ENCODE measurements around the gene DNAH14.
"Not testable (repeated sequence)": the region's sequence is repeated elsewhere in the genome, so short reads cannot be mapped to it uniquely, and the experiment has no call there.

The DNAH14 gene

DNA sequence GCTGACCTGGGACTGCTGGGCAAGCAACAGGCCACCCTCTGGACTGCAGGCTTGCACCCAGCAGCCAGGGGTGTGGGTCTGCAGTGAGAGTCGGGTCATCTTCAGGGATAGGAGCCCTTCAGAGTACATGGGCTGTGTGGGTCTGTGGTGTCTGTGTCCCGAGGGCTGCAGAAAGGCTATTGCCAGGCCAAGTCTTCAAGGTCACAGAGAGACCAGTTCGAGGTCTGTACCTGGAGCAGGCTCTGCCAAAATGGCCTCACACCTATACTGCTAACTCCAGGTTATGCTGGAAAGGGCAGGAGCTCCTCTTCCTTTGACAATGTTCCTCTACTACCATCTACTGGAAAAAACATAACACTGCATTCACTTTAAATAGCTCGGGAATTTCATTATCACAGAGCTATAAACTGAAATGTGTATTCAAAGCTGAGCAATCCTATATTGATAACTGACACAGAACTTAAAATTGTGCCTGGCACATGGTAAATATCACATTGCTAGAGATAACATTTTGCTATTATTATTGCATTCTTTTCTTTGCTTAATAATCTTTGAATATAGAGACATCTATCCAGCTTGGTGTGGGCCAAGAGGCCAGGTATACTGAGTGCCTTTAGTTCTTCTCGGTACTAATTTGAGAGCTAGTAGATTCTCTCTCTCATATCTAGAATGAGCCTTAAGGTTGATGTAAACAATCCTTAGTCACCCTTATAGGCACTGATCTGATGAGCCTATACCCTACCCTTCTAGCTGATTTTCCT, 6.9 kb upstream of the DNAH14 start:
- DNase-seq = peak; percentile 27

DNA sequence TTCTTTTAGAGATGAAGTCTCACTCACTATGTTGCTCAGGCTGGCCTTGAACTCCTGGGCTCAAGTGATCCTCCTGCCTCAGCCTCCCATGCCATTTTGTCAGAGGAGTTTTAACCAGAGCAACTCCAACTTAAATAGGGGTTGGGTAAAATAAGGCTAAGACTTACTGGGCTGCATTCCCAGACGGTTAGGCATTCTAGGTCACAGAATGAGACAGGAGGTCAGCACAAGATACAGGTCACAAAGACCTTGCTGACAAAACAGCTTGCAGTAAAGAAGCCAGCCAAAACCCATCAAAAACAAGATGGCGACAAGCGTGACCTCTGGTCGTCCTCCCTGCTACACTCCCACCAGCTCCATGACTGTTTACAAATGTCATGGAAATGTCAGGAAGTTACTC, 5.7 kb upstream of the DNAH14 start:
- DNase-seq = no peak

GRCh38 chr1:224927631-224928030, 1.8 kb upstream of the DNAH14 start:
- DNase-seq = not testable (repeated sequence)

DNA sequence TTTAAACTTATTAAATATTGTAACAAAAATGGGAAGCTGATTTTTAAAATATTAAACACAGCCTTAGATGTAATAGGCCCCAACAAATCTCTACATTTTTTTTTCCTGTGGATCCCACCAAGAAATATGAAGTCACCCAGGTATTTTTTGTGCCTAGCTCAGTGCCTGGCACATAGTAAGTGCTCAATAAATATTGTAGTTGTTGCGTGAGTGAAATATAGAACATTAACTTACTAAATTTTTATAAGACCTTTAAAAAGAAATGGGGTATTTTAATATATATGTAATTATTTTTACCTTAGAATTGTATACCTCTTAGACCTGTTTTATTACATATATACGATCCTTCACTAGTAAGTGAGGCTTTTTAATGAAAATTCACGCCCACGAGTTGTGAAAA, 569 bp upstream of the DNAH14 start:
- DNase-seq = no peak

- no peak for DNase-seq
Measured at GRCh38 chr1:224931605-224932004, 2.1 kb downstream of the DNAH14 start.

- DNase-seq = no peak
Measured at GRCh38 chr1:224932607-224933249, 3.3 kb downstream of the DNAH14 start.

- no peak for DNase-seq
Measured at GRCh38 chr1:224933584-224933983, 4.1 kb downstream of the DNAH14 start.

DNA sequence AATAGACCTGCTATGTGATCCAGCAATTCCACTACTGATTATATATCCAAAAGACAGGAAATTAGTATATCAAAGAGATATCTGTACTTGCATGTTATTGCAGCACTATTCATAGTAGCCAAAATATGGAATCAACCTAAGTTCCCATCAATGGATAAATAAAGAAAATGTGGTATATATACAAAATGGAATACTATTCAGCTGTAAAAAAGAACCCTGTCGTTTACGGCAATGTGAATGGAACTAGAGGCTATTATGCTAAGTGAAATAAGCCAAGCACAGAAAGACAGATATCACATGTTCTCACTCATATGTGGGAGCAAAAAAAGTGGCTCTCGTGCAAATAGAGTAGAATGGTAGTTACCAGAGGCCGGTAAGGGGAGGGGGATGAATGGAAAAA, 9.2 kb downstream of the DNAH14 start:
- no peak for DNase-seq

GRCh38 chr1:224939844-224940425, 10.5 kb downstream of the DNAH14 start:
- DNase-seq = no peak

GRCh38 chr1:224940735-224941134, 11.3 kb downstream of the DNAH14 start:
- not testable (repeated sequence) for DNase-seq

GRCh38 chr1:224945651-224946348, 16.3 kb downstream of the DNAH14 start:
- not testable (repeated sequence) for DNase-seq

- DNase-seq = not testable (repeated sequence)
Measured at GRCh38 chr1:224946349-224946691, 16.8 kb downstream of the DNAH14 start.

DNA sequence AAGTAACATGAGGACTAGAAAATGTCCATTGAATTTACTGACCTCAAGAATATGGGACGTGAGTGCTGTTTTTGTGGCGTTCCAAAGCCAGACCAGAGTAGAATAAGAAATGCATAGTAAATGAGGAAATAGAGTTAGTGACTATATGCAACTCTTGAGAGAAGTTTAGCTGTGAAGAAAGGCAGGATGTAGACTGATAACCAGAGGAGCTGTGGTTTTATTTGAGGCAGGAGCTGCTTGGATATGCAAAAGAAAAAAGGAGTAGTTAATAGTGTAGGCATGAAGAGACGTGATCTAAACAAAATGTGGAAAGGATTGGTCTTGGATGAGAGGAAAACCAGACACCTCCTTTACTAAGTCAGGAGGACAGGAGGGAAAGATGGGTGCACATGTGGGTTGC, 28.2 kb downstream of the DNAH14 start:
- no peak for DNase-seq

DNA sequence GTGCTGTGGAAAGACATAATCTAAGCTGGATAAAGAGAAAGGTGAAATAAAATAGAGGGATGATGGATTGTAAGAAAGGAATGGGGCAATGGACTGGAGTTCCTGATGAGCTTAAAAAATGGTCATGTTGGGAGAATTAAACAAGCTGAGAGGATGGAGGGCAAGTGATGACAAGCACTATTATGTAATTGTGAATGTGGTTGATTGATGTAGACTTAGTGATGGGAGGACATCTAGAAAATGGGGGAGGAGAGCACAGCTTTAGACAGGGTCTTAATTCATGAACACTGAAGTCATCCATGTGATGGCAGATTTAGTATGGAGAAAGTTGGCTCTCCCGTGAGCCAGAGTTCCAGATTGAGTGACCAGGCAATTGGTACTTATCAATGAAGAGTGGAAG, 29.0 kb downstream of the DNAH14 start:
- no peak for DNase-seq

DNA sequence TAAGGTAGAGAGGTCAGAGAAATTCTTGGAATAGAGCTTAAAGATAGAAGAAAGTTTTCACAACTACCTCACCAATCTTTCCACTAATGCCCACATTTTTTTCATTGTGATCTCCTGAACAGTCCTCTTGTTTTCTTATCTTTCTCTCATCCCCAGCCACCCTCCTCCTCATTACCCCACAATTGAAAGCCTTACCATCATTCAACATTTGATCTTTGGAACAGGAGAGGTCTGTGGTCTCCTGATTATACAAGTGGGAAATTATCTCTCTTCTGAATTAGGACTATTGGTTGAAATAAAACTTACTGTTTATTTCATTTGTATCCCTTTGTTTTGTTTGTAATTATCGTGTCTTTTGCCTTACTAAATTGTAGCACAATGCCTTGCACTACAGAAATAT, 29.6 kb downstream of the DNAH14 start:
- no peak for DNase-seq

- DNase-seq = no peak
Measured at GRCh38 chr1:224959656-224960055, 30.2 kb downstream of the DNAH14 start.

- no peak for DNase-seq
Measured at GRCh38 chr1:224980181-224980580, 50.7 kb downstream of the DNAH14 start.

DNA sequence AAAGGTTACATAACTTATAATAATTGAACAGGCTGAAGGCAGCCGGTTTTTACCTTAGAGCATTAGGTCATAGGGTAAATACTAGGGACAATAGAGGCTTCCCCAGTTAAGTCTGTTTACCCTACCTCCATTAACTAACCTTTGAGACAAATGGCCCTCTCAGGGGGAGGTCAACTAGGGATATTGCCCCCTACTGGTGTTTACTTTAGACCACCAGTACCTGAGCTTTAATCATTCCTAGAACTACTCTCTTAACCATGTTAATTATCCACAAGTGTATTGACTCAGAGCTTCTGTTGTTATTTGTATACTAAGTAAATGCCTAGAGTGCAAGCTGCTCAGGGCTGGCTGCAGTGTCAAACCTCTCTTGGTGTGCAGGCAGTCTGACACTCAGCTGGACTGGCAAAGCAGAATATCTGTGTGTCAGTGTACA, 52.5 kb downstream of the DNAH14 start:
- not testable (repeated sequence) for DNase-seq

DNA sequence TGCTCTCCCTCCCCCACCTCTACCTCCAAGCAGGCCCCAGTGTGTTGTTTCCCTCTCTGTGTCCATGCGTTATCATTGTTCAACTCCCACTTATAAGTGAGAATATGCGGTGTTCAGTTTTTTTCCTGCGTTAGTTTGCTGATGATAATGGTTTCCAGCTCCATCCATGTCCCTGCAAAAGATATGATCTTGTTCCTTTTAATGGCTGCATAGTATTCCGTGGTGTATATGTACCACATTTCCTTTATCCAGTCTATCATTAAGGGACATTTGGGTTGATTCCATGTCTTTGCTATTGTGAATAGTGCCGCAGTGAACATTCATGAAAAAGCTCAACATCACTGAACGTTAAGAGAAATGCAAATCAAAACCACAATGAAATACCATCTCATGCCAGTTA, 58.6 kb downstream of the DNAH14 start:
- no peak for DNase-seq

DNA sequence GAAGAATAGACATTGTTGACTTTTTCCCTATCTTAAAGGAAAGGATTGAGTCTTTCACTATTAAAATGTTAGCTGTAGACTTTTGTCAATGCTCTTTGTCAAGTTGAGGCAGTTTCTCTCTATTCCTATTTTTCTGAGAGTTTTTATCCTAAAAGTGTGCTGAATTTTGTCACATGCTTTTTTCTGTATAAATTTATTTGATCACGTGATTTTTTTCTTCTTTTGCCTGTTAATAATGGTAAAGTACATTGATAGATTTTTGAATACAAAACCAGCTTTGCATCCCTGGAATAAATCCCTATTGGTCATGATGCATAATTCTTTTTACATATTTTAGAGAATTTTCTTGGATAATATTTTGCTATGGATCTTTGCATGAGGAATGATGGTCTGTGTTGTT, 60.1 kb downstream of the DNAH14 start:
- no peak for DNase-seq

GRCh38 chr1:224991550-224991949, 62.1 kb downstream of the DNAH14 start:
- not testable (repeated sequence) for DNase-seq

DNA sequence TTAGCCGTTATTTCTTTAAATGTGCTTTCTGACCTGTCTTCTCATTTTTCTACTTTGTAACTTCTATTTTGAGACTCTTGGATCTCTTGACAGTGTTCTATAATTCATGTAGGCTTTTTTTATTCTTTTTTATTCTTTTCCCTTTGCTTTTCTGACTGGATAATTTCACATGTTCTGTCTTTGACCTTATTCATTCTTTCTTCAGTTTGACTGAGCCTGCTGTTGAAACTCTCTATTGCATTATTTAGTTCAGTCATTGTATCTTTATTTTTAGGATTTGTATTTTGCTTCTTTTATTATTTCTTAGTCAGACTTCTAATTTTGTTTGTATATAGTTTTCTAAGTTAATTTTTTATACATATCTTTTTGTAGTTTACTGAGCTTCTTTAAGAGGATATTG, 66.1 kb downstream of the DNAH14 start:
- DNase-seq = no peak

DNA sequence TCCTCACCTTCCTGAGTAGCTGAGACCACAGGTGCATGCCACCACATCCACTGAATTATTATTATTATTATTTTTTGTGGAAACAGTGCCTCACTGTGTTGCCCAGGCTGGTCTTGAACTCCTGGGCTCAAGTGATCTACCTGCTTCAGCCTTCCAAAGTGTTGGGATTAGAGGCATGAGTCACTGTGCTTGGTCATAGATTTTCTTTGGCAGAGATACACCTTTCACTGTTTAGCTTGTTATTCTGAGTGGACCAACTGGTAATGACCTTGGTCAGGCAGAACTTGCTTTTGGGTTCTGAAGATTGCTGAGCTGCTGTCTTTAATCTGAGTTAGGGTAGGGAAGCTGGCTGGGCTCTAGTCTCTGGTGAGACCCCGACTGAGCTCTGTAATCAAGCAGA, 66.8 kb downstream of the DNAH14 start:
- DNase-seq = no peak

- no peak for DNase-seq
Measured at GRCh38 chr1:224998185-224998584, 68.7 kb downstream of the DNAH14 start.
